ENCODE data around the gene NBDY.
"Not testable (repeated sequence)": the region's sequence is repeated elsewhere in the genome, so short reads cannot be mapped to it uniquely, and the experiment has no call there.

Gene NBDY

DNA sequence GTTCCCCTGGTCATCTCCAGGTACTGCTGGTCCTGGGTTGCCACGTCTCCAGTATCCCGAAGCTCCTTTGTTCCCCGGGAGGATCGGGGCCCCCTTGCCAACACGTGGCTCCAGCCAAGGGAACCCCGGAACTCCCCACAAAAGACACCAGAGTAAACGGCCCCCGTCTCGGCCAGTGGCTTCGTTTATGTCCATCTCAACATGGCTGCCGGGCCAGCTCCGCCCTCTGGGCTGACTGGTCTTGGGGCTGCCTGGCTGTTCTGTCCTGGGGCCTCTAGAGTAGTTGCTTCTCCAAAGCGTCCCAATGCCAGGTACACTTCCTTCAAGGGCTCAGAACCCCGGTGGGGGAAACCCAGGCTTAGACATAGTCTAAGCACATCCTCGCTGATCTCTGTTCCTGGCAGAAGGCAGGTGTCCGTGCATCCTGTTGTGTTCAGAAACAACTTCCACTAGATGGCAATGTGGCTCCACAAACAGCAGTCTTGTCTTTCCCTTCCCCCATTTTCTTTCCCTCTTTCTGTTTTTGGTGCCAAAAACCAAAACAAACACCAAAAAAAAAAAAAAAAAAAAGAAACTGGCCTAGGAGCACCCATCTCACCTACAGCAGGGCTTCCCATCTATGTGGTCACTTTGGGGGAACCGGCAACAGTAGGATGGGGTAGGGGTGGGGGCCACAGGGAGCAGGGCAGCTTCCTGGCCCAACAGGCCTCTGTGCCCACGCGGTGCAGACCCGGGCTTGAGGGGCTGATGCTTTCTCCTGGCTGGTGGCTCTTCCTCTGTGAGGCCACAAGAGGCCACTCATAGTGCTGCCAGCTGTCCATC is 35.3 kb downstream of the NBDY start:
- peak; percentile 92 for DNase-seq (ENCODE audit: low read depth)
- H3K4me3 ChIP-seq (ENCODE audit: low read depth, low read length), result peak overlapping the region; percentile 51

GRCh38 chrX:56764975-56765791 is 36.1 kb downstream of the NBDY start:
- peak overlapping the region; percentile 42 for H3K4me3 ChIP-seq (ENCODE audit: low read depth, low read length)
- DNase-seq (ENCODE audit: low read depth), result peak; percentile 68
- TF ChIP-seq, protein P1, sequence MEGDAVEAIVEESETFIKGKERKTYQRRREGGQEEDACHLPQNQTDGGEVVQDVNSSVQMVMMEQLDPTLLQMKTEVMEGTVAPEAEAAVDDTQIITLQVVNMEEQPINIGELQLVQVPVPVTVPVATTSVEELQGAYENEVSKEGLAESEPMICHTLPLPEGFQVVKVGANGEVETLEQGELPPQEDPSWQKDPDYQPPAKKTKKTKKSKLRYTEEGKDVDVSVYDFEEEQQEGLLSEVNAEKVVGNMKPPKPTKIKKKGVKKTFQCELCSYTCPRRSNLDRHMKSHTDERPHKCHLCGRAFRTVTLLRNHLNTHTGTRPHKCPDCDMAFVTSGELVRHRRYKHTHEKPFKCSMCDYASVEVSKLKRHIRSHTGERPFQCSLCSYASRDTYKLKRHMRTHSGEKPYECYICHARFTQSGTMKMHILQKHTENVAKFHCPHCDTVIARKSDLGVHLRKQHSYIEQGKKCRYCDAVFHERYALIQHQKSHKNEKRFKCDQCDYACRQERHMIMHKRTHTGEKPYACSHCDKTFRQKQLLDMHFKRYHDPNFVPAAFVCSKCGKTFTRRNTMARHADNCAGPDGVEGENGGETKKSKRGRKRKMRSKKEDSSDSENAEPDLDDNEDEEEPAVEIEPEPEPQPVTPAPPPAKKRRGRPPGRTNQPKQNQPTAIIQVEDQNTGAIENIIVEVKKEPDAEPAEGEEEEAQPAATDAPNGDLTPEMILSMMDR (IDR thresholded peaks at IDR 0.05; ENCODE audit: insufficient read depth, low read depth, low read length, missing control alignments), result no peak

More for the DNA sequence above, 35.3 kb downstream of the NBDY start:
- TF ChIP-seq, protein P1 (IDR thresholded peaks at IDR 0.05; ENCODE audit: insufficient read depth, low read depth, low read length, missing control alignments), result peak; percentile 48

DNA sequence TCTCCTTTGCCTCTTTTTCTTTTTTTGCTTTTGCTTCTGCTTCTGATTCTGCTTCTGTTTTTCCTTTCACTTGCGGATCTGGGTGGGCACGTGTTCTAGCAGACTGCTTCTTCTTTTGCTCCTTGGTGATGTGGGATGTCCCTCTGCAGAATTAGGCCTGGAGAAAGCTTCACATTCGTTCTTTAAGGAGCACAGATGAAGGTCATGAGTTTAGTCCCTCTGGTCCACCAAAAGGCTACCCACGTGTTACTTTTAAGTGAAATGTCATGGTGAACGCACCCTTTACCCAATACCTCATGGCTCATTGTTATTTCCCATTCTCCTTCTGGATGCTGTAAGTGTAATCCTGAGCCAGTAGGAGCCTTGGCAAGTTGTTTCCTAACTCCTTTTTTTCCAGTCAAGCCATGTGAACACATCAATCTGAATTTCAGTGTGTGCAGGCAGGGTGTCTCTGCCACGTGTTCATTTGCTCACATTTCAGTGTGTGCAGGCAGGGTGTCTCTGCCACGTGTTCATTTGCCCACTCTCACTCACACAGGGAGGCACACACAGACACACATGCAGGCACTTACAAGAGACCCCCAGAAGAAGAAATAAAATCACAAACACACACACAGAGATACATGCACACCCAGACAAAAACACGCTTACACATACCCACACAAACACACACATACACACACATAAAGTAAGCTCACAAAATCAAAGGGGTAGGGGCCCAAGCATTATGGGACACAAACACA is 36.9 kb downstream of the NBDY start:
- TF ChIP-seq, protein P1 (IDR thresholded peaks at IDR 0.05; ENCODE audit: insufficient read depth, low read depth, low read length, missing control alignments), result no peak
- DNase-seq (ENCODE audit: low read depth), result no peak
- H3K4me3 ChIP-seq (ENCODE audit: low read depth, low read length), result no peak overlapping the region

GRCh38 chrX:56766554-56767347 is 37.7 kb downstream of the NBDY start:
- TF ChIP-seq, protein P1 (IDR thresholded peaks at IDR 0.05; ENCODE audit: insufficient read depth, low read depth, low read length, missing control alignments), result no peak
- no peak overlapping the region for H3K4me3 ChIP-seq (ENCODE audit: low read depth, low read length)
- no peak for DNase-seq (ENCODE audit: low read depth)

DNA sequence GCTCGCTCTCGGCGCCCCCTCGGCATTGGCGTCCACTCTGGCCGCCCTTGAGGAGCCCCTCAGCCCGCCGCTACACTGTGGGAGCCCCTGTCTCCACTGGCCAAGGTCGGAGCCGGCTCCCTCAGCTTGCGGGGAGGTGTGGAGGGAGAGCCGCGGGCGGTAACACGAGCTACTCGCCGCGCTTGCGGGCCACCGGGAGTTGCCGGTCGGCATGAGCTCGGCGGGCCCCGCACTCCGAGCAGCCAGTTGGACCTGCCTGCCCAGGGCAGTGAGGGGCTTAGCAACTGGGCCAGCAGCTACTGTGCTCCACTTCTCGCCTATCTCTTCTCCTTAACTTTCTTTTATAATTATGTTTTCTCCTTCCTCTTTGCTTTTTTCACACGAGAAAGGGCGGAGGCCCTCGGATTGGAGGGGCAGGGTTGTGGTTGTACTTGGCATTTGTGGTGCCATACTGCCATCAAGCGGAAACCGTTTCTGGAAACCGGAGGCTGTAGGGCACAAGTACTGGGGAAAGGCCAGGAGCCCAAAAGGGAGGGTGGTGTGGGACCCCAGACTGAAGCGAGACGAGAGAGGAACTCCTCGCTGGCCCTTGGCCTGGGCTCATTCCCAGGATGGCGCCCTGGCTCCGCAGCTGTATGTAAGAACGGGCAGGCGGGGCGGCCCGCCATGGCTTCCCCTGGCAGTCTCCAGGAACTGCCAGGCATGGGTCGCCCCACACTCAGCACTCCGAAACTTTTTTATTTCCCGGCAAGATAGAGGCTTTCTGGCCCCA is 38.5 kb downstream of the NBDY start:
- not testable (repeated sequence) for DNase-seq (ENCODE audit: low read depth); H3K4me3 ChIP-seq (ENCODE audit: low read depth, low read length)

DNA sequence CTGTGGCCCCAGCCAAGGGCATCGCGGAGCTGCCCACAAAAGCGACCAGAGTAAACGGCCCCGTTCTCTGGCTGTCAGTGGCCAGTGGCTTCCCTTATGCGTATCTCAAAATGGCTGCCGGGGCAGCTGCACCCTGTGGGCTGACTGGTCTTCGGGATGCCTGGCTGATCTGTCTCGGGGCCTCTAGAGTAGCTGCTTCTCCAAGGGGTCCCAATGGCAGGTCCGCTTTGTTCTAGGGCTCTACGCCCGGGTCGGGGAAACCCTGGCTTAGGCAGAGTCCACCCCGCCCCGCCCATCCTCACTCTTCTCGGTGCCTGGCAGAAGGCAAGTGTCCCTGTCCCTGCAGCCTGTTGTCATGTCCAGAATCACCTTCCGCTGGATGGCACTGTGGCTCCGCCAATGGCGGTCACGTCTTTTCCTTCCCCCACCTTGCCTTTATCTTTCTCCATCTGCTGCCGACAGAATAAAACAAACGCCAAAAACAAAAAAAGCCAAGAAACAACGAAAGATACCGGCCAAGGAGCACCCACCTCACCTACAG is 39.1 kb downstream of the NBDY start:
- DNase-seq (ENCODE audit: low read depth); H3K4me3 ChIP-seq (ENCODE audit: low read depth, low read length): not testable (repeated sequence)

DNA sequence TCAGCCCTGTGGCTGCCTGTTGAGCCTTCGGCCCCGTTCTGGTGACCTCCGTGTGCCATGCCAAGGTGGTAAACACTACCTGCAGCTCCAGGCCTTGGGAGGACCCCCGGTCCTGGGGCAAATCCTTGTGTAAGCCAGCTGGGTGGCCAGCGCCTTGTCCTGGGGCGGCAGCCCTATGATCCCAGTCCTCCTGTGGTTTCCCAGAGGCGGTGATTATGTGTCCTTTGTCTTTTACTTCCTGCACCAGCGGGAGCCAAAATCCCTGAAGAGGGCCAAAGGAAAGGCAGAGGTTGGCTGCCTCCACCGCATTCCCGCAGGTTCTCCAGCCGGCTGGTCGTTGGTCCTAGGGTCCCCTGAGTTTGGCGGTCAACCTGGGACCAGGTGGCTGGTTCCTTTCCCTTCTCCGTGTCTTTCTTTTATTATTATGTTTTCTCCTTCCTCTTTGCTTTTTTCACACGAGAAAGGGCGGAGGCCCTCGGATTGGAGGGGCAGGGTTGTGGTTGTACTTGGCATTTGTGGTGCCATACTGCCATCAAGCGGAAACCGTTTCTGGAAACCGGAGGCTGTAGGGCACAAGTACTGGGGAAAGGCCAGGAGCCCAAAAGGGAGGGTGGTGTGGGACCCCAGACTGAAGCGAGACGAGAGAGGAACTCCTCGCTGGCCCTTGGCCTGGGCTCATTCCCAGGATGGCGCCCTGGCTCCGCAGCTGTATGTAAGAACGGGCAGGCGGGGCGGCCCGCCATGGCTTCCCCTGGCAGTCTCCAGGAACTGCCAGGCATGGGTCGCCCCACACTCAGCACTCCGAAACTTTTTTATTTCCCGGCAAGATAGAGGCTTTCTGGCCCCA is 43.9 kb downstream of the NBDY start:
- not testable (repeated sequence) for DNase-seq (ENCODE audit: low read depth); H3K4me3 ChIP-seq (ENCODE audit: low read depth, low read length)

GRCh38 chrX:56773522-56774060 is 44.5 kb downstream of the NBDY start:
- not testable (repeated sequence) for DNase-seq (ENCODE audit: low read depth); H3K4me3 ChIP-seq (ENCODE audit: low read depth, low read length)

DNA sequence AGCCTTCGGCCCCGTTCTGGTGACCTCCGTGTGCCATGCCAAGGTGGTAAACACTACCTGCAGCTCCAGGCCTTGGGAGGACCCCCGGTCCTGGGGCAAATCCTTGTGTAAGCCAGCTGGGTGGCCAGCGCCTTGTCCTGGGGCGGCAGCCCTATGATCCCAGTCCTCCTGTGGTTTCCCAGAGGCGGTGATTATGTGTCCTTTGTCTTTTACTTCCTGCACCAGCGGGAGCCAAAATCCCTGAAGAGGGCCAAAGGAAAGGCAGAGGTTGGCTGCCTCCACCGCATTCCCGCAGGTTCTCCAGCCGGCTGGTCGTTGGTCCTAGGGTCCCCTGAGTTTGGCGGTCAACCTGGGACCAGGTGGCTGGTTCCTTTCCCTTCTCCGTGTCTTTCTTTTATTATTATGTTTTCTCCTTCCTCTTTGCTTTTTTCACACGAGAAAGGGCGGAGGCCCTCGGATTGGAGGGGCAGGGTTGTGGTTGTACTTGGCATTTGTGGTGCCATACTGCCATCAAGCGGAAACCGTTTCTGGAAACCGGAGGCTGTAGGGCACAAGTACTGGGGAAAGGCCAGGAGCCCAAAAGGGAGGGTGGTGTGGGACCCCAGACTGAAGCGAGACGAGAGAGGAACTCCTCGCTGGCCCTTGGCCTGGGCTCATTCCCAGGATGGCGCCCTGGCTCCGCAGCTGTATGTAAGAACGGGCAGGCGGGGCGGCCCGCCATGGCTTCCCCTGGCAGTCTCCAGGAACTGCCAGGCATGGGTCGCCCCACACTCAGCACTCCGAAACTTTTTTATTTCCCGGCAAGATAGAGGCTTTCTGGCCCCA is 49.3 kb downstream of the NBDY start:
- H3K4me3 ChIP-seq (ENCODE audit: low read depth, low read length); DNase-seq (ENCODE audit: low read depth): not testable (repeated sequence)

Measured in GM12865 (cell line).